Adrenal gland (tissue), 12 donors: ENCODE data around the gene KRT80. TPM values are rescaled to one million over a fixed set of nuclear protein-coding genes. Genes with fewer than 3 reads are reported as not detected.

ENCODE experiments used
- DNase-seq, 7 donors: peaks; one replicate each; pipeline ENCODE4 v3.0.0-alpha.2; 2019 to 2020
- H3K27ac ChIP-seq, 5 donors: fragments of 200-600 bp; sonication (generic) in 4 of 5; 1 replicate in 3 of 5; 2 replicates in 2 of 5; pipeline versions ENCODE4 v1.5.1 to v1.8.0; 2016 to 2020; ENCODE audit warnings: mild to moderate bottlenecking in 1 of 5
- H3K27me3 ChIP-seq: fragments of 200-600 bp; 2 replicates; pipeline ENCODE4 v1.8.0; 2021
- H3K36me3 ChIP-seq, 2 donors: fragments of 200-600 bp; replicated peaks in 1 of 2; 1 replicate in 1 of 2; 2 replicates in 1 of 2; pipeline versions ENCODE4 v1.5.1 to v1.8.0; 2018 to 2022
- H3K4me1 ChIP-seq, 2 donors: fragments of 200-600 bp; replicated peaks in 1 of 2; 1 replicate in 1 of 2; 2 replicates in 1 of 2; pipeline versions ENCODE4 v1.5.1 to v1.8.0; 2018 to 2021
- H3K4me3 ChIP-seq, 4 donors: fragments of 200-600 bp; sonication (generic) in 3 of 4; one replicate each; pipeline ENCODE4 v1.5.1; 2016 to 2018
- H3K9me3 ChIP-seq, 3 donors: fragments of 200-600 bp; sonication (generic) in 1 of 3; replicated peaks in 1 of 3; 1 replicate in 2 of 3; 2 replicates in 1 of 3; pipeline versions ENCODE4 v1.5.1 to v1.8.0; 2016 to 2021
- POLR2A ChIP-seq, 2 donors: fragments of 450-650 bp; IDR thresholded peaks; one replicate each; pipeline ENCODE4 v1.6.1; 2017; ENCODE audit warnings: antibody characterized with exemption in 2 of 2, mild to moderate bottlenecking in 2 of 2, moderate library complexity in 1 of 2
- WGBS, 4 donors: extraction: QIAGEN DNeasy Blood & Tissue Kit in 2 of 4; methylation state at CpG; one replicate each; pipeline versions ENCODE4 v1.1.5 to v1.1.7; 2013 to 2017; 5-methylcytosine and 5-hydroxymethylcytosine counted together
- intact Hi-C, 2 donors: fragments of 100-400 bp; cut with DNase I; formaldehyde crosslinking; loops; one replicate each; pipeline versions ENCODE4 v1.14.1 to v1.15.0; 2022 to 2023
- polyA plus RNA-seq, 3 donors: library from polyadenylated mRNA; stranded (reverse); fragments of 200-250 nt in 2 of 3; fragments of 350-450 nt in 1 of 3; fragmentation: Illumina TruSeq in 1 of 3; extraction: RNeasy Lipid Tissue Mini Kit (QIAGEN cat#74804) in 1 of 3; gene quantifications; one replicate each; pipeline ENCODE4 v1.2.3, GENCODE V29; 2013 to 2014
- total RNA-seq, 9 donors: library from RNA; depleted of rRNA in 4 of 9; stranded (reverse); fragments of >200 nt in 4 of 9; fragments of 120-200 nt in 1 of 9; fragmentation: NEBNext Ultra II Directional in 1 of 9; extraction: Animal tissue kit (Norgen Biotek cat#: 25700) in 1 of 9; gene quantifications; one replicate each; pipeline versions ENCODE4 v1.1.0 to v1.2.4, GENCODE V29; 2013 to 2023
- TF ChIP-seq, protein P1 (sequence below), 6 experiments: fragments of 450-650 bp in 4 of 6; fragments of 200-600 bp in 2 of 6; sonication (generic) in 1 of 6; IDR thresholded peaks; 1 replicate in 5 of 6; 2 replicates in 1 of 6; pipeline versions ENCODE4 v1.5.1 to v1.8.0; 2016 to 2021; ENCODE audit warnings: antibody characterized with exemption in 6 of 6, mild to moderate bottlenecking in 2 of 6, moderate library complexity in 1 of 6
- donor health status: healthy with polysubstance abuse.
- donor health status: Bipolar disorder and iron deficiency.
- donor health status: DM: yes; HTN: yes; CAD: no.
- donor health status: DM: no; HTN: no; CAD: no.
- donor health status: DM: no; HTN: no; CAD: no.
- donor health status: DM: yes; HTN: yes; CAD: no.

KRT80 gene
- total and polyA plus RNA-seq, 12 donors: 0.95 to 14.6 (median 3.8) TPM

DNA sequence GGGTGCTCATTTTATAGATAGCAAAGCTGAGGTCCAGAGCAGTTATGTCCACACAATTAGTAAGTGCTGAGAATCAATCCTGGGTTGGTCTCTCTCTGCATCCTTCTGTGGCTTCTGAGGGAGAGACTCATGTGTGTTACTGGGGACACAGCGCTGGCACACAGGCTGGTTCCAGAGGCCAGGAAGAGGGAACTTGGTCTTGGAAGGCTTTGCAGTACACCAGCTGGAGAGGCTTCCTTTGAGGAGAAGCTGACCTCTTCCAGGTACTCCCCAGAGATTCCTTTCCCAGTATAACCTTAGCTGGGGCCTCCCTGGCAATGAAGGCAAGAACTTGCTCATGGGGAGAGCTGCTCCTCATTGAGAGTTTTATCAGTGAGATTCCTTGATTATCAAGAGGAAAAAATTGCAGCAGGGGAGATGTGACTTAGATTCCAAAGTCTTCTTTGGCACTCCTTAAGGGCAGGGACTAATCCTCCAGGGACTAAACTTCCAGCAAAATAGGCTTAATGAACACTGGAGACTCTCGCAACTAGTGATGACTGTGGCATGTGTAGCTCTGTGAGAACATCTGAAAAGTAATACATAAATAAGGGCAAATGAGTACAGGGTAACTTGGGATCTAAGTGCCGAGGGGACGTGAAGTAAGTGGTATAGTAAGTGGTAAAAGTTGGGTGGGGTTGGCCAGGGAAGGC lies 13.9 kb upstream of the KRT80 start:
- intact Hi-C loops: no loop called here
- TF ChIP-seq POLR2A (IDR thresholded peaks at IDR 0.05): no peak
- TF ChIP-seq, protein P1, sequence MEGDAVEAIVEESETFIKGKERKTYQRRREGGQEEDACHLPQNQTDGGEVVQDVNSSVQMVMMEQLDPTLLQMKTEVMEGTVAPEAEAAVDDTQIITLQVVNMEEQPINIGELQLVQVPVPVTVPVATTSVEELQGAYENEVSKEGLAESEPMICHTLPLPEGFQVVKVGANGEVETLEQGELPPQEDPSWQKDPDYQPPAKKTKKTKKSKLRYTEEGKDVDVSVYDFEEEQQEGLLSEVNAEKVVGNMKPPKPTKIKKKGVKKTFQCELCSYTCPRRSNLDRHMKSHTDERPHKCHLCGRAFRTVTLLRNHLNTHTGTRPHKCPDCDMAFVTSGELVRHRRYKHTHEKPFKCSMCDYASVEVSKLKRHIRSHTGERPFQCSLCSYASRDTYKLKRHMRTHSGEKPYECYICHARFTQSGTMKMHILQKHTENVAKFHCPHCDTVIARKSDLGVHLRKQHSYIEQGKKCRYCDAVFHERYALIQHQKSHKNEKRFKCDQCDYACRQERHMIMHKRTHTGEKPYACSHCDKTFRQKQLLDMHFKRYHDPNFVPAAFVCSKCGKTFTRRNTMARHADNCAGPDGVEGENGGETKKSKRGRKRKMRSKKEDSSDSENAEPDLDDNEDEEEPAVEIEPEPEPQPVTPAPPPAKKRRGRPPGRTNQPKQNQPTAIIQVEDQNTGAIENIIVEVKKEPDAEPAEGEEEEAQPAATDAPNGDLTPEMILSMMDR (IDR thresholded peaks at IDR 0.05): no peak
- Histone ChIP-seq H3K27me3 (no peaks in the 10 kb centered on the region), H3K36me3 (no peaks in the 10 kb centered on the region), H3K27ac (no peak overlapping the region), H3K9me3 (no peaks in the 10 kb centered on the region), H3K4me1 (peaks cover 5 to 32% of the 10 kb centered on the region in 2 donors), H3K4me3 (no peak overlapping the region)
- 94 to 99% (median 97%) methylated on average over 4 of the region's 4 CpGs for WGBS, 4 donors
- DNase-seq: peak in 2 of 7 donors; percentile 7 to 11

DNA sequence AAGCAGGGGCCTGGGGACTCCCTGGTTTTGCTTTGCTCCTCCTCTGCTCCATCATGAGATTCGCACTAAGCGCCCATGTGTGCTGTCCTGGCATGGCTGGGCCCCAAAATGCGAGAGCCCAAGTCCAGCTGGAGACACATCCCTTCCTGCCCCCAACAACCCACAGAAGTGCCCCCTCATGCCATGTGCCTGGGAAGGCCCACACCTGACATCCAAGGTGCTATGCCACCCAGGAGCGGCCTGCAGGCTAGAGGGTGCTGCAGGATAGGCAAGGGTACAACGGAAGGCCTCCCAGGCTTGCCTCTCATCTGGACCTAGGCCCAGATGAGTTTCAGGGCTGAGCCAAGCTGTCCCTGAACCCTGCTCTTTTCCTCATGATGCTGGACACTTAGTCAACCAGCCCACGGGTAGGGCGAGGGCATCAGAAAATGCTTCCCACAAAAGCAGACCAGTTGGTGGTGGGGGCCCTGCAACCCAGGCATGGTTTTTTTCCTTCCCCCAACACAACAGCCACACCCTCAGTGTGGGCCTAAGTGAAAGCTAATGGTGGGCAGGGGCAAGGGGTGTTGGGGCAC lies 13.2 kb upstream of the KRT80 start:
- Histone ChIP-seq H3K4me3 (no peak overlapping the region), H3K27ac (no peak overlapping the region), H3K4me1 (peaks cover 5 to 25% of the 10 kb centered on the region in 2 donors), H3K27me3 (no peaks in the 10 kb centered on the region), H3K36me3 (no peaks in the 10 kb centered on the region), H3K9me3 (no peaks in the 10 kb centered on the region)
- peak in 2 of 7 donors; percentile 45 to 68 for DNase-seq
- TF ChIP-seq POLR2A (IDR thresholded peaks at IDR 0.05): no peak
- TF ChIP-seq, protein P1 (IDR thresholded peaks at IDR 0.05): no peak
- intact Hi-C loops: no loop called here
- 43 to 80% (median 75%) methylated on average over 2 to 7 of the region's 7 CpGs for WGBS, 4 donors

DNA sequence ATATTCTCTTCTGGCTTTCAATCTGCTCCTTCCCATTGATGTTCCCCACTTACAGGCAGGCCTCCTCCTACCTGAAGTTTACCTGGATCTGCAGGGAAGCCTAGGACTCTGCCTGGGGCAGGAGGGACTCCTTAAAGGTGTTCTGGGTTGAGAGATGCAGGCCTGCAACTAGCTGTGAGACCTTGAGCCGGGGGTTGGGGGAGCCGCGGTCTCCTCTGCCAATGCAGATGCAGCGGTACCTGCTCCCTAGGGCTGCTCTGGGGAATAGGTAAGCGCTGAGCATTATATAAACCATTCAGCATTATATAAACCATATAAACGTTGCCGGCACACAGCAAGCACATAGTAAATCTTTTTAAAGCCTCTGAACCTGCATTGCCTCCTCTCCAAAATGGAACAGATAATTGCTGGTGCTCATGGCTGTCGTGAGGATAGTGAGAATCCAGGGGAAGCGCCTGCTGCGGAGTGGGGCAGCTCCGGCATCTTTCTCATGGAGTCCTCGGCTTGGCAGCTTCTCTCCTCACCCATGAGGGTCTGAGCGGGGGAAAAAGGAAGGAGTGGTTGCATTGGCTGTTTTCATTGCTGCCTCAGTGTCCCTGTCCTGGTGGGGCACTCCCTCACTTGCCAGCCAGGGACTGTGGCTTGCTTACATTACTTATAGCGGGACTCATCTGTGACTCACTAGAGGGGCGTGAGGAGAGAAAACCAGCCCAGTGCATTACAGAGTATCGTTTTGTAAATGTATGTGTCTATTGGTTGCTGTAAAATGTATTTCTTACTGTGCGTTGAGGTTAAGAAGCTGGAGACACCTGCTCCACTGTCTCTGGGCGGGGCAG lies 12.5 kb upstream of the KRT80 start:
- TF ChIP-seq POLR2A (IDR thresholded peaks at IDR 0.05): no peak
- TF ChIP-seq, protein P1 (IDR thresholded peaks at IDR 0.05): no peak
- DNase-seq: peak in 3 of 7 donors; percentile 11 to 20 (median 14)
- Histone ChIP-seq H3K27ac (no peak overlapping the region), H3K9me3 (no peaks in the 10 kb centered on the region), H3K4me3 (no peak overlapping the region), H3K36me3 (no peaks in the 10 kb centered on the region), H3K27me3 (no peaks in the 10 kb centered on the region), H3K4me1 (peaks cover 5 to 24% of the 10 kb centered on the region in 2 donors)
- intact Hi-C loops: no loop called here
- 91 to 98% (median 92%) methylated on average over 13 to 18 of the region's 18 CpGs for WGBS, 4 donors
